ENCODE results near the gene YY1.

The YY1 gene

GRCh38 chr14:100238419-100239210 is at the start of gene YY1:
Gene YY1 (plus strand): TSS chr14:100239144. CDS start chr14:100239245, 101 bp downstream.
- peak within 1 kb of the TSS; percentile 92 for H3K4me3 ChIP-seq (ENCODE audit: low read length)
- TF ChIP-seq EZH2phosphoT487 (IDR thresholded peaks at IDR 0.05; ENCODE audit: borderline replicate concordance, low read length) (no peak), CTCF (IDR thresholded peaks at IDR 0.05; ENCODE audit: low read depth, low read length, poor library complexity, severe bottlenecking) (no peak)
- no peaks in the 10 kb centered on the region for H3K9me3 ChIP-seq (ENCODE audit: control insufficient read depth, insufficient read depth, low read length)
- peaks cover 44% of the 10 kb centered on the region; the same call in 1 of the 2 replicates for H4K20me1 ChIP-seq (ENCODE audit: control insufficient read depth, insufficient read depth, low read depth, low read length)
- peak within 1 kb of the TSS; percentile 83 for H3K27ac ChIP-seq (ENCODE audit: low read depth, low read length)
- peaks cover 75% of the 10 kb centered on the region for H3K36me3 ChIP-seq (ENCODE audit: control insufficient read depth, low read length)
- H3K27me3 ChIP-seq (ENCODE audit: control insufficient read depth, low read length), result no peaks in the 10 kb centered on the region
- H3K4me1 ChIP-seq (ENCODE audit: control insufficient read depth, low read length), result peaks cover 45% of the 10 kb centered on the region
- peaks cover 91% of the 10 kb centered on the region for H3K79me2 ChIP-seq (ENCODE audit: control insufficient read depth, low read length)
- peak within 1 kb of the TSS; percentile 92 for H3K4me2 ChIP-seq (ENCODE audit: low read length)
- 0 out of 2 replicates have a peak, but pooled peaks cover 5% of the 10 kb centered on the region for H3F3A ChIP-seq (ENCODE audit: control insufficient read depth, insufficient read depth)
- no peaks in the 10 kb centered on the region for H3K9me2 ChIP-seq (replicated peaks; ENCODE audit: control insufficient read depth, low read length)

GRCh38 chr14:100190126-100190525 is 48.8 kb upstream of the YY1 start:
- H3K4me2 ChIP-seq (ENCODE audit: low read length), result no peak overlapping the region
- peaks cover 3% of the 10 kb centered on the region; the same call in 1 of the 2 replicates for H3K79me2 ChIP-seq (ENCODE audit: control insufficient read depth, low read length)
- no peak overlapping the region for H3K27ac ChIP-seq (ENCODE audit: low read depth, low read length)
- TF ChIP-seq CTCF (IDR thresholded peaks at IDR 0.05; ENCODE audit: low read depth, low read length, poor library complexity, severe bottlenecking) (no peak), EZH2phosphoT487 (IDR thresholded peaks at IDR 0.05; ENCODE audit: borderline replicate concordance, low read length) (no peak)
- peaks cover 16% of the 10 kb centered on the region for H3K4me1 ChIP-seq (ENCODE audit: control insufficient read depth, low read length)
- H3K9me2 ChIP-seq (replicated peaks; ENCODE audit: control insufficient read depth, low read length), result no peaks in the 10 kb centered on the region
- H3K27me3 ChIP-seq (ENCODE audit: control insufficient read depth, low read length), result no peaks in the 10 kb centered on the region
- no peaks in the 10 kb centered on the region for H3F3A ChIP-seq (ENCODE audit: control insufficient read depth, insufficient read depth)
- no peaks in the 10 kb centered on the region for H4K20me1 ChIP-seq (ENCODE audit: control insufficient read depth, insufficient read depth, low read depth, low read length)
- H3K9me3 ChIP-seq (ENCODE audit: control insufficient read depth, insufficient read depth, low read length), result no peaks in the 10 kb centered on the region
- no peak overlapping the region for H3K4me3 ChIP-seq (ENCODE audit: low read length)
- no peaks in the 10 kb centered on the region for H3K36me3 ChIP-seq (ENCODE audit: control insufficient read depth, low read length)

GRCh38 chr14:100191584-100192249 is 47.2 kb upstream of the YY1 start:
- Histone ChIP-seq H3K4me1 (ENCODE audit: control insufficient read depth, low read length) (peaks cover 16% of the 10 kb centered on the region), H3F3A (ENCODE audit: control insufficient read depth, insufficient read depth) (no peaks in the 10 kb centered on the region), H3K4me2 (ENCODE audit: low read length) (peak overlapping the region; percentile 88), H3K9me3 (ENCODE audit: control insufficient read depth, insufficient read depth, low read length) (no peaks in the 10 kb centered on the region), H4K20me1 (ENCODE audit: control insufficient read depth, insufficient read depth, low read depth, low read length) (no peaks in the 10 kb centered on the region), H3K36me3 (ENCODE audit: control insufficient read depth, low read length) (no peaks in the 10 kb centered on the region), H3K27ac (ENCODE audit: low read depth, low read length) (no peak overlapping the region), H3K4me3 (ENCODE audit: low read length) (peak overlapping the region; percentile 77), H3K27me3 (ENCODE audit: control insufficient read depth, low read length) (no peaks in the 10 kb centered on the region), H3K9me2 (replicated peaks; ENCODE audit: control insufficient read depth, low read length) (no peaks in the 10 kb centered on the region), H3K79me2 (ENCODE audit: control insufficient read depth, low read length) (peaks cover 3% of the 10 kb centered on the region; the same call in 1 of the 2 replicates)
- TF ChIP-seq EZH2phosphoT487 (IDR thresholded peaks at IDR 0.05; ENCODE audit: borderline replicate concordance, low read length) (no peak), CTCF (IDR thresholded peaks at IDR 0.05; ENCODE audit: low read depth, low read length, poor library complexity, severe bottlenecking) (no peak)

Measured in DOHH2 (cell line).